Osteocyte (in vitro differentiated cells): ENCODE results near the gene CEACAM6. TPM values are rescaled to one million over a fixed set of nuclear protein-coding genes. Genes with fewer than 3 reads are reported as not detected.
"Not testable (repeated sequence)": the region's sequence is repeated elsewhere in the genome, so short reads cannot be mapped to it uniquely, and the experiment has no call there.

Experiments
- DNase-seq: peaks from one replicate; pipeline ENCODE4 v3.0.0; 2021; ENCODE audit warnings: mixed read lengths; ENCODE audit not compliant: unreplicated experiment; ENCODE audit errors: extremely low spot score
- H3K27ac Mint-ChIP-seq: one replicate; pipeline ENCODE4 v1.8.0; 2021; ENCODE audit warnings: mild to moderate bottlenecking, mixed read lengths; ENCODE audit not compliant: unreplicated experiment
- H3K27me3 Mint-ChIP-seq: one replicate; pipeline ENCODE4 v1.8.0; 2021; ENCODE audit warnings: mixed read lengths; ENCODE audit not compliant: unreplicated experiment
- H3K36me3 Mint-ChIP-seq: one replicate; pipeline ENCODE4 v1.8.0; 2021; ENCODE audit warnings: mixed read lengths; ENCODE audit not compliant: unreplicated experiment
- H3K4me1 Mint-ChIP-seq: one replicate; pipeline ENCODE4 v1.8.0; 2021; ENCODE audit warnings: mixed read lengths; ENCODE audit not compliant: unreplicated experiment
- H3K4me3 Mint-ChIP-seq: one replicate; pipeline ENCODE4 v1.8.0; 2021; ENCODE audit warnings: mild to moderate bottlenecking, moderate library complexity, mixed read lengths; ENCODE audit not compliant: unreplicated experiment
- H3K9me3 Mint-ChIP-seq: one replicate; pipeline ENCODE4 v1.8.0; 2021; ENCODE audit warnings: mixed read lengths; ENCODE audit not compliant: unreplicated experiment
- CTCF ChIP-seq: fragments of 200-600 bp; sonication (generic); IDR thresholded peaks from 2 replicates; pipeline ENCODE4 v1.5.0; 2021; ENCODE audit warnings: antibody characterized with exemption, mild to moderate bottlenecking, moderate library complexity
- total RNA-seq: library from RNA; stranded (reverse); gene quantifications from 2 replicates; pipeline ENCODE4 v1.2.1, GENCODE V29; 2021

Gene CEACAM6
- total RNA-seq, 1 donor from 2014 or later, result not detected

- Mint-ChIP-seq H3K27me3 (peaks cover 41% of the 10 kb centered on the region), H3K4me3 (no peak overlapping the region), H3K36me3 (no peaks in the 10 kb centered on the region), H3K9me3 (no peaks in the 10 kb centered on the region), H3K4me1 (no peaks in the 10 kb centered on the region), H3K27ac (no peak overlapping the region)
- DNase-seq, result no peak
- no peak for TF ChIP-seq CTCF
These were observed 7.3 kb upstream of the CEACAM6 start for GRCh38 chr19:41748012-41748411.

GRCh38 chr19:41750248-41751134, 4.8 kb upstream of the CEACAM6 start:
- H3K4me1 Mint-ChIP-seq, result not testable (repeated sequence)

GRCh38 chr19:41753159-41753558, 2.2 kb upstream of the CEACAM6 start:
- no peaks in the 10 kb centered on the region for H3K4me1 Mint-ChIP-seq
- no peak overlapping the region for H3K4me3 Mint-ChIP-seq
- DNase-seq, result no peak
- no peak overlapping the region for H3K27ac Mint-ChIP-seq
- peak; percentile 41 for TF ChIP-seq CTCF
- peaks cover 34% of the 10 kb centered on the region for H3K27me3 Mint-ChIP-seq
- no peaks in the 10 kb centered on the region for H3K36me3 Mint-ChIP-seq
- H3K9me3 Mint-ChIP-seq, result no peaks in the 10 kb centered on the region

More at GRCh38 chr19:41750248-41751134, 4.8 kb upstream of the CEACAM6 start:
- not testable (repeated sequence) for DNase-seq, H3K36me3 Mint-ChIP-seq, H3K27ac Mint-ChIP-seq, H3K4me3 Mint-ChIP-seq, H3K9me3 Mint-ChIP-seq
- H3K27me3 Mint-ChIP-seq, result peaks cover 39% of the 10 kb centered on the region

- peaks cover 31% of the 10 kb centered on the region for H3K27me3 Mint-ChIP-seq
These were observed 1.3 kb upstream of the CEACAM6 start for GRCh38 chr19:41753936-41754529.

GRCh38 chr19:41758846-41759245, 3.5 kb downstream of the CEACAM6 start:
- no peak for TF ChIP-seq CTCF
- Mint-ChIP-seq H3K4me1 (no peaks in the 10 kb centered on the region), H3K36me3 (no peaks in the 10 kb centered on the region), H3K27ac (no peak overlapping the region), H3K4me3 (no peak overlapping the region), H3K9me3 (no peaks in the 10 kb centered on the region), H3K27me3 (peaks cover 24% of the 10 kb centered on the region)
- DNase-seq, result no peak

More at GRCh38 chr19:41753936-41754529, 1.3 kb upstream of the CEACAM6 start:
- no peaks in the 10 kb centered on the region for H3K9me3 Mint-ChIP-seq
- no peaks in the 10 kb centered on the region for H3K36me3 Mint-ChIP-seq
- DNase-seq, result no peak
- H3K4me3 Mint-ChIP-seq, result no peak overlapping the region
- no peaks in the 10 kb centered on the region for H3K4me1 Mint-ChIP-seq
- peak; percentile 66 for TF ChIP-seq CTCF
- no peak overlapping the region for H3K27ac Mint-ChIP-seq
